ENCODE results near the gene CEP89.

DNA sequence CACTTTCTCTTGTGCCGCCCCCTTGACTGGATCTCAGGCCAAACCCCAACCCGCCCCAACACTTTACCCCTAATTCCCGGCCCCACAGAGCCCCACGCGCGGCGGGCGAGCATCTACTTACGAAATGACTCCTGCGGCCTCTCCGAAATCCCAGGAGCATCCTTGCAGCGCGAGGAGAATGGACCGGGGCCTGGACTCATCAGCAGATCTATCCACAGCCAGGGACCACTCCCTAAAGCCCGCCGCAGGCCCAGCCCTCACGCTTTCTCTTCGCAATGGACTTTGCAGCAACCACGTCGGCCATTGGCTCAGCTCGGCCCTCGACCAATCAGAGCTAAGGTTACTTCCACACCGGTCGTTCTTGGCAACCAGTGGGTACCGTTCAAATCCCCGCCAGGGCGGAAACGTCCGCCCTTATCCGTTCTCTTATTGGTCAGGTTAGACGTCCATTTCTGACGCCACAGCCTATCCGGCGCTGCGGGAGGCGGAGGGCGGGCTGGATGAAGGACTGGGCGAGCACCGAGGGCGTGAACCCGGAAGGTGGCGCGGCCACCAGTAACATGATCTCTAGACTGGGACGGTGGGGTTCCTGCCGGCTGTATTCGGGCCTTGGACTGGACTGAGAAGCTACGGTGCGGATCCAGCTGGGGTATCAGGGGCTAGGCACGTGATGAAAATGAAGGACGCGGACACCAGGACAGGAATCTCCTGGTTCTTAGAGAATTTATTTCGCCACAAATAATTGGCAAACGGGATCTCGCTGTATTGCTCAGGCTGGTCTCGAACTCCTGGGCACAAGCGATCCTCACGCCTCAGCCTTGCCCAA, at the start of gene CEP89, which contains the start of gene FAAP24:
- TF ChIP-seq, protein P1, sequence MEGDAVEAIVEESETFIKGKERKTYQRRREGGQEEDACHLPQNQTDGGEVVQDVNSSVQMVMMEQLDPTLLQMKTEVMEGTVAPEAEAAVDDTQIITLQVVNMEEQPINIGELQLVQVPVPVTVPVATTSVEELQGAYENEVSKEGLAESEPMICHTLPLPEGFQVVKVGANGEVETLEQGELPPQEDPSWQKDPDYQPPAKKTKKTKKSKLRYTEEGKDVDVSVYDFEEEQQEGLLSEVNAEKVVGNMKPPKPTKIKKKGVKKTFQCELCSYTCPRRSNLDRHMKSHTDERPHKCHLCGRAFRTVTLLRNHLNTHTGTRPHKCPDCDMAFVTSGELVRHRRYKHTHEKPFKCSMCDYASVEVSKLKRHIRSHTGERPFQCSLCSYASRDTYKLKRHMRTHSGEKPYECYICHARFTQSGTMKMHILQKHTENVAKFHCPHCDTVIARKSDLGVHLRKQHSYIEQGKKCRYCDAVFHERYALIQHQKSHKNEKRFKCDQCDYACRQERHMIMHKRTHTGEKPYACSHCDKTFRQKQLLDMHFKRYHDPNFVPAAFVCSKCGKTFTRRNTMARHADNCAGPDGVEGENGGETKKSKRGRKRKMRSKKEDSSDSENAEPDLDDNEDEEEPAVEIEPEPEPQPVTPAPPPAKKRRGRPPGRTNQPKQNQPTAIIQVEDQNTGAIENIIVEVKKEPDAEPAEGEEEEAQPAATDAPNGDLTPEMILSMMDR (IDR thresholded peaks at IDR 0.05; ENCODE audit: borderline replicate concordance, extremely low read depth, low read length, poor library complexity, severe bottlenecking), result no peak
- no peak for TF ChIP-seq EZH2 (IDR thresholded peaks at IDR 0.05; ENCODE audit: borderline replicate concordance, low read depth, low read length, severe bottlenecking)

Data from DND-41 (cell line).